Activated CD8-positive, alpha-beta memory T cell treated with anti-CD3 and anti-CD28 coated beads, Interleukin-2, amount 50 U/mL, for 1 hour (primary cell): ENCODE results near the gene C1QL3.

Experiments
- DNase-seq: peaks from one replicate; pipeline ENCODE4 v3.0.0-alpha.2; 2020; ENCODE audit errors: extremely low read depth

Gene C1QL3

DNA sequence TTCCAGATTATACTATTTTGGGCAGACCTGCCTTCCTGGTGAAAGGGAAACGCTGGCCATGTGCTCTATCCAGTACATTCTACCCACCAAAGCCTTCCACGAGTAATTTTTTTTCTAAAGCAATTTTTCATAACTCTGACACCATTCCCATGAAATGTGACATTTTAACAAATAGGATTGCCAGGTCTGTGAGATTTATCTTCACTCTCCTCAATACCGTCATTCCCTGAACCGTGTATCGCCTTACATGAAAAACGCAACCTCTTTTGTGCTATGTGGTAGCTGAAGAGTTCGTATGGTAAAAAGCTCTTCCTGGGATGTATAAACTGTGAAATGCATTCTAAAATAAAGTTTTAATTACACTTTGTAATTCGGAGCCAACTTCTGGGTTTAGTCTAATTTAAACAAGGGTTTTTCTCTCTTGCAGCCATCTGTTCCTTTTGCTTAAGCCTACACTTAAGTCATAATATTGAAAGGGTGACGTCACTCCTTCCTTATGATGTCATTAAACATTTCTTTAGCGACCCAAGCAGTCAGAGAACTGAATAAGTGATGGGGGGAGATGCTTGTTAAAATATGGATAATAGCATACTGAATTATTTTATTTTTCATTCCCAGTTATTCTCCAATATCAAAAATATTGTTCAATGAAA is 27.7 kb downstream of the C1QL3 start:
- DNase-seq = no peak

- no peak for DNase-seq
These were observed 29.7 kb downstream of the C1QL3 start for GRCh38 chr10:16491933-16492332.

DNA sequence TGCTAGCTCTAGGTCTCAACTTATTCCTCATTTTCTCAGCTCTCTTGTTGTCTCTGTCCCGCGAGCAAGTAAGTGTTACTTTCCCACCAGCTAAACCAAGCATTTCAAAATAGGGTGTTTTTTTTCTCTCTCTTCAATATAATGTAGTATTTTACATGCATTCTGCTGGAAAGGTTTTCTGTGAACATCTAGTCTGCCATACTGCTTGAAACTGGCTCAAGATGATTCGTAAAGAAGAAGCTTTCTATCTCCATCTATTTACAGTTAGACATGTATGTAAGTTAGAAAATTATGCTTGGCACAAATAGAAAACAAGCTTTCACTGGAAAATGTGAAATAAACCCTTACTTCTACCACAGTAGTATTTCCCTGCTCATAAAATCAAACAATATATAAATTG is 31.2 kb downstream of the C1QL3 start:
- no peak for DNase-seq

DNA sequence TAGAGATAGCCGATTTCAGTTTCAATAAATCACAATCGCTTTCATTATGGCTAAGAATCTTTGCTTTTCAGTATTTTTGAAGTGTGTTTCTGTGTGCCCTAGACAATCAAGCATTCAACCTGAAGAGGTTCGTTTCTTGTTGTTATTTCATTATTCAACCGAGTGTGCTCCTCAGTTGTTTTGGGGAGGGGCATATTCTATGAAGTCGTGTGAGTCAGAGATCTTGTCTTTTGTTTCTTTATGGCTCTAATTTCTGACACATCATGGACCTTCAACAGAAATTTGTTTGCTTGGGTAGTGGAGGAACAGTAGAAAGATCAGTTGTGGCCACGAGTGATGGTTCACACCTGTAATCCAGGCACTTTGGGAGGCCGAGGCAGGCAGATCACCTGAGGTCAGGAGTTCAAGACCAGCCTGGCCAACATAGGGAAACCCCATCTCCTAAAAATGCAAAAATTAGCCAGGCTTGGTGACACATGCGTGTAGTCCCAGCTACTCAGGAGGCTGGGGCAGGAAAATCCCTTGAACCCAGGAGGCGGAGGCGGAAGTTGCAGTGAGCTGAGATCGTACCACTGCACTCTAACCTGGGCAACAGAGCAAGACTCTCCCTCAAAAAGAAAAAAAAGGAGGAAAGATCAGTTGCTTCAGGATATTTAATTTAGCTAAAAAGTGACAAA is 38.3 kb downstream of the C1QL3 start:
- DNase-seq = no peak

DNA sequence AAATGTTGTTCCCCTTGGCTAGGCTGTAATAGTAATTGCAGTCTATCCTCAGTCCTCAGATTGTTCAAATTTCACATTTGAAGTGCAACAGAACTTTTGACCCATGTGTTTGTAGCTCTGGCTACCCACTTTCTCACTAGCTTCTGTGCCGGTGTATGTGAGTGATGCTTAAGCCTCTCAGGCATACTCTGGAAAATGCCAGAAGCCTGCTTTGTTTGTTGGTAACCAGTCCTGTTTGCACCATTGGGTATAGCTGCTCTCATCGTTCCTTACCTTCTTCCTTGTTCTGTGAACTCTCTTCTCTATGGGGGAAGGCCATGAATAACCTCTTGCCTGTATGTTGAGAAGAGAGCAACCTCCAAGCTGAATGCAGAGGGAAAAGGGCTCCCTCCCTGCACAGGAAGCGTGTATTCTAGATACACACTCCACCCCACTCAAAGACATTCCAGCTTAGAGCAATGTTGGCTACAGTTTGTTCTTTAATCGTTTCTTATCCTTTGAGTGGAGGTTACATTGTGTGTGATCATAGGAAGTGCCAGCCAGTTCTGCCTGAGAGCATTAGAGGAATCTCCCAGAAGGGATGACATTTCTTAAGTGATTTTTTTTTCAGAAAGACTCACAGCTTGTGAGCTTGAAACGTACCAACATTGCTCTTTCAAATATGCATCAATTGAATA is 40.5 kb downstream of the C1QL3 start:
- DNase-seq = no peak

- no peak for DNase-seq
These were observed 42.9 kb downstream of the C1QL3 start for GRCh38 chr10:16478801-16479200.

DNA sequence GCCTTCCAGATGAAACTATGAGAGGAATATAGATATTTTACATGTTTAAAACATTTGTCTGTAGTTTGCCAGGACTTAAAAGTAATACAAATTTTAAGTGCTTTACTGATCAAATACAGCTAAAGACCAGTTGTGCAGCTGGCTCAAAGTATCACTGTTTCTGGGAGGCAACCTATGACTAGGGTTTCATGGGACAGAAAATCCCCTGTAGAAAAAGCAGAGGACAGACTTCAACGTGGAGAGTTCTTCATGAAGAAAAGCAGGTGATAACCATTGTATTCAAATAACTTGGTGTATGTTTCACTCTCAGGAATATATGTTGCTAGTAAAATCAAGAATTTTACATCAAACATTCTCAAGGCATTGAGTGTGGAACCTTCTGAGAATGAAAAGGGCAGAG is 43.9 kb downstream of the C1QL3 start:
- no peak for DNase-seq

GRCh38 chr10:16472828-16473227 is 48.9 kb downstream of the C1QL3 start:
- no peak for DNase-seq

DNA sequence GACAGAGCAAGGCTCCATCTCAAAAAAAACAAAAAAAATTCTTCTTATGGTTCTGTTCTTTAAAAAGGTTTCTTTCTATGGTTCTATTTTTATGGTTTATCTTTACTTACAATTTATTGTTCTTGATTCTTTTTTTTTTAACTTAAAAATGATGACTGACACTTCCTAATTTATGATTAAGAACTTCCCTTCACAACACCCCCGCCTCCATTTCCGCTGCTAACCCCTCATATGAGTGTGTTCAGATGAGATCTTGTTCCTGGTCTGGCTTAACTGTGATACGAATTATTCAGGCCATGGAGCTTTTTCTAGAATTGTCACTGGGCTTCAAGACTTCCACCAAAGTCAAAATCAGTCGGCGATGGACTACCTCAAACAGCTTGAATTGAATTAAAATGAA is 50.9 kb downstream of the C1QL3 start:
- DNase-seq = no peak

- no peak for DNase-seq
These were observed 55.7 kb downstream of the C1QL3 start for GRCh38 chr10:16466001-16466400.
